Activated T-helper 17 cell treated with anti-CD3 and anti-CD28 coated beads, Interleukin-2, amount 50 U/mL, for 72 hours (primary cell): ENCODE measurements around the gene KHNYN. TPM values are rescaled to one million over a fixed set of nuclear protein-coding genes. Genes with fewer than 3 reads are reported as not detected.

Source experiments
- ATAC-seq: fragments of 150-1000 bp; cut with Tn5 transposase; replicated peaks from 2 replicates; pipeline ENCODE4 v1.10.0; 2021; ENCODE audit warnings: mild to moderate bottlenecking, moderate library complexity
- H3K27ac Mint-ChIP-seq: one replicate; pipeline ENCODE4 v1.8.0; 2022; ENCODE audit warnings: mixed read lengths
- H3K27me3 Mint-ChIP-seq: one replicate; pipeline ENCODE4 v1.8.0; 2022; ENCODE audit warnings: mixed read lengths
- H3K36me3 Mint-ChIP-seq: one replicate; pipeline ENCODE4 v1.8.0; 2022; ENCODE audit warnings: low read depth, mild to moderate bottlenecking, mixed read lengths
- H3K4me1 Mint-ChIP-seq: one replicate; pipeline ENCODE4 v1.8.0; 2022; ENCODE audit warnings: mixed read lengths
- H3K4me3 Mint-ChIP-seq: one replicate; pipeline ENCODE4 v1.8.0; 2022; ENCODE audit warnings: mild to moderate bottlenecking, mixed read lengths
- H3K9me3 Mint-ChIP-seq: one replicate; pipeline ENCODE4 v1.8.0; 2022; ENCODE audit warnings: mixed read lengths
- total RNA-seq, 2 donors: library from RNA; stranded (reverse); gene quantifications; one replicate each; pipeline ENCODE4 v1.2.3, GENCODE V29; 2022

KHNYN gene
- total RNA-seq, 2 donors from 2014 or later, result 64.3 to 132 TPM

DNA sequence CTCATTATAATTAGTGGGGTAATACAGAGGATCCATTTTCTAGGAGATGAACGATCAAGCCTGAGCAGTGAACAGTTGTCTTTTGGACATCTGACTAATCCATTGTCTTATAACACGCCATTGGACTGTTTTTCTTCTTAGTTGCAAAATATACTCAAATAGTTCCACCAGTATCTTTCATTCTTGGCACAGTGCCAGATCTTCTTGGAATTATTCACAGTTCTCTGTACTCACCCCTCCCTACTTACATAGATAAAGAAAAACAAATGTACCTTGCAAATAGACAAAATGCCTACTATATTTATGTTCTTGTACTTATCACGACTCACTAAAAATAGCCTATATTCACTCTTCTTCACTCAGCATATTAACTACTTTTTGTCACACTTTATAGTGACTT is 4.0 kb upstream of the KHNYN start:
- H3K4me1 Mint-ChIP-seq, result peaks cover 23% of the 10 kb centered on the region
- H3K4me3 Mint-ChIP-seq, result peak overlapping the region; percentile 63
- H3K9me3 Mint-ChIP-seq, result peaks cover 3% of the 10 kb centered on the region
- ATAC-seq, result peak; percentile 2
- H3K27me3 Mint-ChIP-seq, result no peaks in the 10 kb centered on the region
- H3K36me3 Mint-ChIP-seq, result peaks cover 5% of the 10 kb centered on the region
- H3K27ac Mint-ChIP-seq, result peak overlapping the region; percentile 79

DNA sequence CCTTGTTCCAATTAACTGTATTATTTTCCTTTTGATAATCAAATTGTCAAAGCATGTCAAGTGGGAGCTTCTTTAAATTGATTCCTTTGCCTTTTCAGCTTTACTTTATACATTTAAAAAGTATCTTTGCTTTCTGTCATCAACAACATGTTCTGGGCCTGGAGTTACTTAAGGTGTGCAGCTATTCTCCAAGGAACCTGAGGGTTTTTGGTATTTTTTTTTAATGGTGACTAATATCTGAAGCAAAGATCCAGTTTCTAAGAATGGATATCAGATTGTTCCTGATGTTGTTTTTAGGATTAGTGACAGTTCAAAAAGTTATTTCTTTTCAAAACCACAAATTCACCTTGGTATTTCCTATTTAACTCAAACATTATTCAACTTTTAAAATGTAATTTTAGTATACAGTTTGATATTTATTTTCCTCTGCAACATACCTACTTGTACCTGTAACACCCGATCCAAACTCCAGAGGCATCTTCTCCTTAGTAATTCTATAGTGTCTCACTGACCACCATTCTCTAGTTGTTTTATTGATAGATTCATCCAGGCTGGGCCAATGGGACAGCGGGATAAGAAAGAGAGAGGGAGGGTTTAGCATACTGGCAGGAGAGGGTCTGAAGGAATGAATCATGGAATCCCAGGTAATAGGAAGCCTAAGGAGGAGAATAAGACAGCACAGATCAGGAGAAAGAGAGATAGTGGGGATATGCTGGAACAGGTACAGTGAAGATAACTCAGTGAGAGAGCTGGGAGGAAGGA is 3.4 kb upstream of the KHNYN start:
- Mint-ChIP-seq H3K27me3 (no peaks in the 10 kb centered on the region), H3K9me3 (peaks cover 3% of the 10 kb centered on the region), H3K4me1 (peaks cover 27% of the 10 kb centered on the region), H3K36me3 (peaks cover 11% of the 10 kb centered on the region), H3K4me3 (peak overlapping the region; percentile 63), H3K27ac (peak overlapping the region; percentile 79)
- no peak for ATAC-seq

DNA sequence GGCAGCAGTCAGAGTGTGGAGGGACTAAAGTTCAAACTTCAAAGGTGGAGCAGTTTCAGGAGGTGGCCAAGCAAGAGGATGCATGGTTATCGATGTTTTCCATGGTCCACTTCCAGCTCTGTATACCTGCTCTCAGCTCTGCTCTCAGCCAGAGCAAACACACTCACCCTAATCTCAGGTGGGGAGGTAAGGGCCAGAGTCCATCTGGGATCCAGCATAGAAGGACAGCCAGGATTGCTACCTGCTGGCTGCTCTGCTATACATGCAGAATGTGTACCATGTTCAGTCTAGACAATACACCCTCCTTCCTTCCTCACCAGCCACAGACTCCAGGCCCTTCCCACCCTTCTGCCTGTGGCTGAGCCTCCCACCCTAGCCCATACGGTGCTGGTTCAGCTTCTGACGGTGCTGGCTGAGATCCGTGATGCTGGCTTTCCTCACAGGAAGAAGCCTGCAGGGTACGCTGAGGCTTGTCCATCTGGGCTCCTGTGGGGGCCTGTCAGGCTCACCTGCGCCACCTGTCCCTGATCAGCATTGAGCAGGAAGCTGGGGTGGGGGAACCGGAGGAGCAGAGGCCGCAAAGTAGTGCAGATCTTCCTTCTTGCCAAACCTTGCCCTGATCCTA is 2.7 kb upstream of the KHNYN start:
- H3K9me3 Mint-ChIP-seq, result peaks cover 3% of the 10 kb centered on the region
- ATAC-seq, result no peak
- peak overlapping the region; percentile 63 for H3K4me3 Mint-ChIP-seq
- peaks cover 34% of the 10 kb centered on the region for H3K4me1 Mint-ChIP-seq
- H3K27ac Mint-ChIP-seq, result peak overlapping the region; percentile 79
- H3K27me3 Mint-ChIP-seq, result no peaks in the 10 kb centered on the region
- peaks cover 18% of the 10 kb centered on the region for H3K36me3 Mint-ChIP-seq

DNA sequence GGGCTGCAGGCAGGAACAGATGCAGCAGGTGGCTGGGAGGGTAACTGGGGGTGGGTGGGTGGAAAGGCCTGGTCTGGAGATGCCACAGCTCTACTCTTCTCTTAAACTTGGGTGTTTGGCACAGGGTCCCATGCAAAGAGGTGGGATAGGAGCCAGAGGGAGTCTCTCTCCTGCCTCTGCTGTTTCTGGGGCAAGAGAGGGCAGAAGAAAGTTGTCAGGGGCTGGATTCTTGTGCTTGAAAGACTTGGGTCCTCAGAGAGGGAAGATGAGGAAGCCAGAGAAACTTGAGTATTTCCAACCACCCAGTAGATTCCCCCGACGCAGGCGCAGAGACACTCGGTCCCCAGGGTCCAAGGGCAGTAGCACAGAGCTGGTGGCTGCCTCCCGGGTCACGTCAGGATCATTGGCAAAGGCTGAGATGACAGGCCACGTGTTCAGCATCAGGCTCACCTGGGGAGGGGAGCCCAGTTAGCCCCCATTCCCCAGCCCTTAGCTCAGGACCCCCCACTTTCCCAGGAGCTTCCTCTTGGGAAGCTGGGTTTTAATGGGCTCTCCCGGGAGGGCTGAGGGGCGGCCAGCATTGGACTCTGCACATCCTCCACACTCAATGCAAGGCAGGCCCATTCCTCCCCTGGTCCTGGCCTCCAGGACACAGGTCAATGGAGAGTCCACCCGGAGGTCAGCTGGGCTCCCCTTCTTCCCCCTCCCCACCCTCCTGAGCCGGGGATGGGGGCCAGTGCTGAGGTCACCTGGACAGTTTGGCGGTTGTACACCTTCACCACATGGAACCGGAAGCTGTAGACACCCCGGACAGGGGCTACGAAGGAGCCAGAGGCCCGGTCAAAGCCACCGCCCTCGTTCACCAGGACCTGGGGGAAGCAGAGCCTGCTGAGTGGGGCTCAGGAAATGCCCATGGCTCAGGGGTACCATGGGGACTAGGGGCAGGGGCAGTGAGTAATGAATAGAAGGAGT is 1.9 kb upstream of the KHNYN start:
- H3K36me3 Mint-ChIP-seq, result peaks cover 25% of the 10 kb centered on the region
- peak overlapping the region; percentile 84 for H3K4me3 Mint-ChIP-seq
- no peaks in the 10 kb centered on the region for H3K27me3 Mint-ChIP-seq
- no peak for ATAC-seq
- peak overlapping the region; percentile 79 for H3K27ac Mint-ChIP-seq
- H3K9me3 Mint-ChIP-seq, result peaks cover 3% of the 10 kb centered on the region
- H3K4me1 Mint-ChIP-seq, result peaks cover 35% of the 10 kb centered on the region

DNA sequence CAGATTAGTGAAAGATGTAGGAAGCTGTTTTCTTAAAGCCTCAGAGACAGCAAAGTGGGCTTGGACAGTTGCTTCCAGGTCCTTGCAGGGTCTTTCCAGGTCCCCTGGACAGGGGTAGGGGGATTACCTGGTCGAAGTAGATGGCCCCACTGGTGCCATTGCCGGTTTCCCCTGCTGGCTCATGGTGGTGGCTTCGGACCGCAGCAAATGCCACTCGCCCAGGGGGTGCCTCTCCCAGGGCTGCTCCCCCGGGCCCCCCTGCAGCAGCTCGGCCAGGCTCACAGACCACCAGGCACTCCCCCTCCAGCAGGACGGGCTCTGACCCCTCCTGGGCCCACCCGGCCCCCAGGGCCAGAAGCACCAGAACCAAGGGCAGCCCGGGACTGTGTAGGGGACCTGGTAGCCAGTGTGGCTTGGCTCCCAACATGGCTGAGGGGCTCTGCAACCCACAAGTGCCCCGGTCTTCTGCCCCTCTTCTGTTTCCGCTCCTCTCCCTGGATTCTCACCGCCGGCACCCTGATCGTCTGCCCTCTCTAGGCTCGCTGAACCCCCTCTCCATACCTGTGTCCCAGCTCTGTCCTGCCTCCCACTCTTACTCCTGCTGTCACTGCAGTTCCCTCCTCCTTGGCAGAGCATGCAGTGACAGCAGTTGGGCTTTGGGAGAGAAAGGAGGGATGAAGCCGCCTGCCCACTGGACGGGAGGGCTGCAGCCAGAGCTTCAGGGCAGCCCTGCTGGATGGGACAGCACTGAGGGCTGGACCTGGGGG is 943 bp upstream of the KHNYN start:
- Mint-ChIP-seq H3K9me3 (peaks cover 3% of the 10 kb centered on the region), H3K4me3 (peak overlapping the region; percentile 84), H3K36me3 (peaks cover 35% of the 10 kb centered on the region), H3K27ac (peak overlapping the region; percentile 96), H3K27me3 (no peaks in the 10 kb centered on the region), H3K4me1 (peaks cover 35% of the 10 kb centered on the region)
- ATAC-seq, result no peak

DNA sequence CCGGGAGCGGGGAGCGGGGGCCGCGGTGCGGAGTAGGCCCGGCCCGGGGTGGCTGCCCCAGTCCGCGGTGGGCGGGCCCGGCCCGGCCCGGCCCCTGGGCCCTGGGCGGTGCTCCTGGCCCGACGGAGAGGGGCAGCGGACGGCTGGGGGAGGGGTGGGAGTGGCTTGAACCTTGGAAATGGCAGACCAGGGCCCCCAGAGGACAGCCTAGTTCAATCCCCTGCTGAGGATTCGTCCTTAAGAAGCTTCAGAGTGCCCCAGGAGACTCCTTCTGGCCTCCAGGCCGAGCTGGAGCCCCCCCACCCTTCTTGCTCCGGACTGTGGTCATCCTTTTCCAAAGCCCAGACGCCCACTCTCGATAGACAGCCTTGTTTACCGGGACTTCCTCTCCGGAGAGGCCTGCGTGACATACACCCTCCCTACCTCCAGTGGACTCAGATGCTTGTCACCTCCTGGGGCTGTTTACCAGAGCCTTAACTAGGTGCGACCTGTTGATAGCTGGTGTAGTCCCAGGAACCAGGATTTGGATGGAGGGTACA is 458 bp downstream of the KHNYN start:
- Mint-ChIP-seq H3K27ac (peak overlapping the region; percentile 96), H3K4me1 (peaks cover 34% of the 10 kb centered on the region), H3K36me3 (peaks cover 49% of the 10 kb centered on the region), H3K4me3 (peak overlapping the region; percentile 84), H3K27me3 (no peaks in the 10 kb centered on the region), H3K9me3 (peaks cover 1% of the 10 kb centered on the region)
- ATAC-seq, result peak; percentile 75

DNA sequence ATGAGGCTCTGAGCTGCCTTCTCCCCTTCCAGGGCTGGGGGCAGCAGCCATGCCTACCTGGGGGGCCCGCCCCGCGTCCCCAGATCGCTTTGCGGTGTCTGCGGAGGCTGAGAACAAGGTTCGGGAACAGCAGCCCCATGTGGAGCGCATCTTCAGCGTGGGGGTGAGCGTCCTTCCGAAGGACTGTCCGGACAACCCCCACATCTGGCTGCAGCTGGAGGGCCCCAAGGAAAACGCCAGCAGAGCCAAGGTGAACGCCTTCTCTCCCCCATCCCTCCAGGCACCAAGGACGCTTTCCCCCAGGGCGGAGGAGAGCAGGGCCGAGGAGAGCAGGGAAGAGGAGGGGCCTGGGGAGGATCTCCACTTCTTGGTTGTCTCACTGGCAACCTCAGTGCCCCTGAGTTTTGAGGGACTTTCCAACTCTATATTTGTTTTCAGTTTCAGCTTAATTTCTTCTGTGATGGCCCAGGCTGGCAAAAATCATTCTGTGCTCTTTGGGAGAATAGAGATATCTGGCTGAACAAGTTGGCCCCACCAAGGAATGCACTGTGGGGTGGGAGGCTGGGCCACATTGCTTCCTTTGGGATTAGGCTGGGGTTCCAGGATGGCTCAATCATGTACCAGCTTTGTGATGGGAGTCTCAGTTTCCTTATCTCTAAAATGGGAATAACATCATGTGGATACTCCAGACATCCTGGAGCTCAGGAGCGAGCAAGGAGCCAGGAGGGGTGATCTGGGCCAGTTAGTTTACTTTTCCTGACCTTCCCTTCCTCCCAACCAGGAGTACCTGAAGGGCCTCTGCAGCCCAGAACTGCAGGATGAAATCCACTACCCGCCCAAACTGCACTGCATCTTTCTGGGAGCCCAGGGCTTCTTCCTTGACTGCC is 1.2 kb downstream of the KHNYN start:
- no peaks in the 10 kb centered on the region for H3K27me3 Mint-ChIP-seq
- H3K4me3 Mint-ChIP-seq, result peak overlapping the region; percentile 84
- H3K4me1 Mint-ChIP-seq, result peaks cover 34% of the 10 kb centered on the region
- H3K27ac Mint-ChIP-seq, result peak overlapping the region; percentile 96
- peaks cover 56% of the 10 kb centered on the region for H3K36me3 Mint-ChIP-seq
- ATAC-seq, result peak; percentile 52
- H3K9me3 Mint-ChIP-seq, result no peaks in the 10 kb centered on the region

DNA sequence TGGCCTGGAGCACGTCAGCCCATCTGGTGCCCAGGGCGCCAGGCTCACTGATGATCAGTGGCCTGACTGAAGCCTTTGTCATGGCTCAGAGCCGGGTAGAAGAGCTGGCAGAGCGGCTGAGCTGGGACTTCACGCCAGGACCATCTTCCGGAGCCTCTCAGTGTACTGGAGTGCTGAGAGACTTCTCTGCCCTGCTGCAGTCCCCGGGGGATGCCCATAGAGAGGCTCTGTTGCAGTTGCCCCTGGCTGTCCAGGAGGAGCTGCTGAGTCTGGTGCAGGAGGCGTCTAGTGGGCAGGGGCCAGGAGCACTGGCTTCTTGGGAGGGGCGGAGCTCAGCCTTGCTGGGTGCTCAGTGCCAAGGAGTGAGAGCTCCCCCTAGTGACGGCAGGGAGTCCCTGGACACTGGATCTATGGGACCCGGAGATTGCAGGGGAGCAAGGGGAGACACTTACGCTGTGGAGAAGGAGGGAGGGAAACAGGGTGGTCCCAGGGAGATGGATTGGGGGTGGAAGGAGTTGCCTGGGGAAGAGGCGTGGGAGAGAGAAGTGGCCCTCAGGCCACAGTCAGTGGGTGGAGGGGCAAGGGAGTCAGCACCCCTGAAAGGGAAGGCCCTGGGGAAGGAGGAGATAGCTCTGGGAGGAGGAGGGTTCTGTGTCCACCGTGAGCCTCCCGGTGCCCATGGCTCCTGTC is 2.0 kb downstream of the KHNYN start:
- Mint-ChIP-seq H3K27me3 (no peaks in the 10 kb centered on the region), H3K36me3 (peaks cover 64% of the 10 kb centered on the region), H3K27ac (peak overlapping the region; percentile 96), H3K4me1 (peaks cover 32% of the 10 kb centered on the region), H3K9me3 (no peaks in the 10 kb centered on the region), H3K4me3 (peak overlapping the region; percentile 84)
- ATAC-seq, result peak; percentile 56

DNA sequence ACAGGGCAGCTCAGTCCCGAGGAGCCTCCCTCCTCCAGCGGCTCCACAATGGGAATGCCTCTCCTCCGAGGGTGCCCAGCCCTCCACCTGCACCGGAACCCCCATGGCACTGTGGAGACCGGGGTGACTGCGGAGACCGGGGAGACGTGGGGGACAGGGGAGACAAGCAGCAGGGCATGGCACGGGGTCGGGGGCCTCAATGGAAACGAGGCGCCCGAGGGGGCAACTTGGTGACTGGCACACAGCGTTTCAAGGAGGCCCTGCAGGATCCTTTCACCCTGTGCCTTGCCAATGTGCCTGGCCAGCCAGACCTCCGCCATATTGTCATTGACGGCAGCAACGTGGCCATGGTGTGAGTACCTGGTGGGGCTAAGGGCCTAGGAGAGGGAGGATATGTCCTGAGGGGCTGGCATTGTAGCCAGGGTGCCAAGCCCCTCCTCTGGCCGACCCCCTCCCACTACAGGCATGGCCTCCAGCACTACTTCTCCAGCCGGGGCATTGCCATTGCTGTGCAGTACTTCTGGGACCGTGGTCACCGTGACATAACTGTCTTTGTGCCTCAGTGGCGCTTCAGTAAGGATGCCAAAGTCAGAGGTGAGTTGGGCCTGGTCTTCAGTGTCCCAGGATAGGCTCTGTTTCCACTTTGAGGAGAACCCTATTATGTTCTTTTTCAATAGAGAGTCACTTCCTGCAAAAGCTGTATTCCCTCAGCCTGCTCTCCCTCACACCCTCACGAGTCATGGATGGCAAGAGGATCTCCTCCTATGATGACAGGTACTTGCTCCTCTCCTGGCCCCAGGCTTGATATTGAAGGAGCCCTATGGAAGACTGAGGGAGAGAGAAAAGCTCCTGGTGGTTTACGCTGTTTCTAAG is 2.7 kb downstream of the KHNYN start:
- Mint-ChIP-seq H3K4me3 (peak overlapping the region; percentile 84), H3K4me1 (peaks cover 33% of the 10 kb centered on the region), H3K27me3 (no peaks in the 10 kb centered on the region), H3K36me3 (peaks cover 72% of the 10 kb centered on the region), H3K27ac (peak overlapping the region; percentile 96), H3K9me3 (no peaks in the 10 kb centered on the region)
- no peak for ATAC-seq

DNA sequence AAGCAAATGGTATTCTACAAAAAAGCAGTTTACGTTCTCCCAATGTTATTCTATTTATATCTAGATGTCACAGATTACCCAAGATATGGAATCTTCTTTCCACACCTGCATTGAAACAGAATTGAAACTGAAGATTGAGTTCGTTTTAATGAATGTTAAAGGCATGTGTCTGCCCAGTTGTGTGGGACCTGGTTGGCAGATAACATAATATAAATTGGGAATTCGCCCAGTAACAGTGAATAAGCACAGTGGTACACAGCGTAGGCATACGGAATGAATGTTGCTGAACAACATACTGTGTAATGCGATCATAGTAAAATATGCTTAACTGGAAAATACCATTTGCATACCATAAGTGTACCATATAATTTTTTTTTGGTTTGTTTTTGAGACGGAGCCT is 4.3 kb downstream of the KHNYN start:
- Mint-ChIP-seq H3K4me3 (no peak overlapping the region), H3K9me3 (no peaks in the 10 kb centered on the region), H3K4me1 (peaks cover 42% of the 10 kb centered on the region), H3K36me3 (peaks cover 87% of the 10 kb centered on the region), H3K27me3 (no peaks in the 10 kb centered on the region), H3K27ac (no peak overlapping the region)
- no peak for ATAC-seq

DNA sequence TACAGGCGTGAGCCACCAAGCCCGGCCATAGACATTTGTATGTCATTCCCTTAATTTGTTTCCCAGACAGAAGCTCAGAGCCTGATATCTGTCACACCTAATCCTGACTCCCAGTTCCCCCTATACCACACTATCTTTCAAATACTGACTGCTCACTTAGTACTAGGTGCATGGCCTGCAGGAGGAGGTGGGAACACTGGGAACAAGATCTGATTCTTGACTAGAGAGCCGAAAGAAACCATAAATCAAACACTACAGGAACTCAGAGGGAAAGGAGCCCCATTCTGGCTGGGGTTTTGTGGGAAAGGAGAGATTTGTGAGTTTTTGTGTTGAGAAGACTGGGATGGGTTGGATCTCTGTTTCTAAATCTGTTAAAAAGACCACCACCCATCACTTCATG is 4.9 kb downstream of the KHNYN start:
- no peak for ATAC-seq
- Mint-ChIP-seq H3K4me3 (no peak overlapping the region), H3K9me3 (no peaks in the 10 kb centered on the region), H3K27ac (peak overlapping the region; percentile 12), H3K27me3 (no peaks in the 10 kb centered on the region), H3K4me1 (peaks cover 39% of the 10 kb centered on the region), H3K36me3 (peaks cover 94% of the 10 kb centered on the region)
